Caco-2 (cell line): Measurements from ENCODE around the gene DIS3L2. TPM values are rescaled to one million over a fixed set of nuclear protein-coding genes. Genes with fewer than 3 reads are reported as not detected.

Experiments used
- BruUV-seq: library from RNA; stranded (reverse); fragments of 400-500 nt; replicated peaks from 2 replicates; lab custom pipeline; 2021; lab: Mats Ljungman, UMichigan
- CTCF ChIA-PET: fragments of 300-600 bp; sonication (Branson Sonifier 250); formaldehyde crosslinking; loops from one replicate; lab custom pipeline; 2022; ENCODE audit warnings: antibody characterized with exemption; lab: Charles Lee
- POLR2A ChIA-PET: fragments of 300-600 bp; sonication (Branson Sonifier 250); formaldehyde crosslinking; loops from one replicate; lab custom pipeline; 2022; ENCODE audit warnings: antibody characterized with exemption; lab: Charles Lee
- DNase-seq, 2 experiments: peaks; one replicate each; pipeline versions ENCODE4 v3.0.0 to v3.0.0-alpha.2; 2020 to 2022
- H3K27me3 ChIP-seq: replicated peaks from 2 replicates; pipeline ENCODE4 v1.6.0; 2011; ENCODE audit warnings: low read length; ENCODE audit not compliant: control insufficient read depth, insufficient read depth
- H3K36me3 ChIP-seq: 2 replicates; pipeline ENCODE4 v1.5.1; 2011; ENCODE audit warnings: low read length; ENCODE audit not compliant: control insufficient read depth, insufficient read depth
- H3K4me1 ChIP-seq: fragments of 250-450 bp; sonication (Bioruptor Pico); 2 replicates; pipeline ENCODE4 v1.5.1; 2020; ENCODE audit warnings: mild to moderate bottlenecking
- H3K4me3 ChIP-seq: 2 replicates; pipeline ENCODE4 v1.5.1; 2011; ENCODE audit warnings: low read depth, mild to moderate bottlenecking, control low read depth, low read length
- H3K9me3 ChIP-seq: fragments of 250-450 bp; sonication (Bioruptor Pico); 2 replicates; pipeline ENCODE4 v1.5.1; 2020; ENCODE audit warnings: mild to moderate bottlenecking, moderate library complexity
- H3K27ac Mint-ChIP-seq: one replicate; pipeline ENCODE4 v1.8.0; 2022; ENCODE audit warnings: mixed read lengths; ENCODE audit not compliant: unreplicated experiment
- H3K27me3 Mint-ChIP-seq: one replicate; pipeline ENCODE4 v1.8.0; 2022; ENCODE audit warnings: mixed read lengths; ENCODE audit not compliant: insufficient read depth, unreplicated experiment
- H3K36me3 Mint-ChIP-seq: one replicate; pipeline ENCODE4 v1.8.0; 2022; ENCODE audit warnings: mild to moderate bottlenecking, mixed read lengths; ENCODE audit not compliant: insufficient read depth, unreplicated experiment
- H3K4me1 Mint-ChIP-seq: one replicate; pipeline ENCODE4 v1.8.0; 2022; ENCODE audit warnings: low read depth, mixed read lengths; ENCODE audit not compliant: unreplicated experiment
- H3K4me3 Mint-ChIP-seq: one replicate; pipeline ENCODE4 v1.8.0; 2022; ENCODE audit warnings: mild to moderate bottlenecking, moderate library complexity, mixed read lengths; ENCODE audit not compliant: unreplicated experiment
- H3K9me3 Mint-ChIP-seq: one replicate; pipeline ENCODE4 v1.8.0; 2022; ENCODE audit warnings: mixed read lengths; ENCODE audit not compliant: unreplicated experiment
- CTCF ChIP-seq, 2 experiments: fragments of 200-600 bp in 1 of 2; IDR thresholded peaks; 1 replicate in 1 of 2; 2 replicates in 1 of 2; pipeline versions ENCODE4 v1.5.1 to v1.8.0; 2011 to 2022; ENCODE audit warnings: antibody characterized with exemption in 1 of 2, control low read depth in 1 of 2, inconsistent platforms in 1 of 2, low read depth in 1 of 2, low read length in 1 of 2, mild to moderate bottlenecking in 1 of 2, moderate library complexity in 1 of 2; ENCODE audit not compliant: insufficient read depth in 1 of 2, severe bottlenecking in 1 of 2, unreplicated experiment in 1 of 2
- intact Hi-C: fragments of 100-400 bp; cut with micrococcal nuclease; formaldehyde crosslinking; loops from one replicate; pipeline ENCODE4 v1.10.0; 2022; ENCODE audit not compliant: unreplicated experiment
- total RNA-seq: library from RNA; stranded (reverse); gene quantifications from 2 replicates; pipeline ENCODE4 v1.2.3, GENCODE V29; 2022

The DIS3L2 gene
- total RNA-seq, 1 experiment from 2014 or later, result 15.5 TPM

- H3K9me3 ChIP-seq, result no peaks in the 10 kb centered on the region
- peaks cover 10% of the 10 kb centered on the region for H3K4me1 ChIP-seq
- no peaks in the 10 kb centered on the region for H3K27me3 ChIP-seq
- H3K9me3 Mint-ChIP-seq, result no peaks in the 10 kb centered on the region
- ChIA-PET POLR2A (no interaction called here), CTCF (no interaction called here)
- no peaks in the 10 kb centered on the region for H3K36me3 Mint-ChIP-seq
- H3K36me3 ChIP-seq, result no peaks in the 10 kb centered on the region
- TF ChIP-seq CTCF (IDR thresholded peaks at IDR 0.05; ENCODE audit: insufficient read depth in 1 of 2, low read depth in 1 of 2, low read length in 1 of 2, severe bottlenecking in 1 of 2, unreplicated experiment in 1 of 2), result no peak
- no peak overlapping the region for H3K4me3 ChIP-seq
- intact Hi-C loops, result loop anchor here (5.0 kb wide), 1 partner anchor 67 kb away; no protein-coding TSS in a partner anchor
- no peaks in the 10 kb centered on the region for H3K4me1 Mint-ChIP-seq
- no peak overlapping the region for H3K27ac Mint-ChIP-seq
- no peak for DNase-seq
- no TSS peak for BruUV-seq
- H3K27me3 Mint-ChIP-seq, result no peaks in the 10 kb centered on the region
- no peak overlapping the region for H3K4me3 Mint-ChIP-seq
These were observed 342.7 kb downstream of the DIS3L2 start for GRCh38 chr2:232304236-232304635.

- Histone ChIP-seq H3K36me3 (no peaks in the 10 kb centered on the region), H3K9me3 (no peaks in the 10 kb centered on the region), H3K4me3 (no peak overlapping the region), H3K4me1 (no peaks in the 10 kb centered on the region), H3K27me3 (no peaks in the 10 kb centered on the region)
- Mint-ChIP-seq H3K27me3 (no peaks in the 10 kb centered on the region), H3K36me3 (no peaks in the 10 kb centered on the region), H3K9me3 (no peaks in the 10 kb centered on the region), H3K4me1 (no peaks in the 10 kb centered on the region), H3K27ac (no peak overlapping the region), H3K4me3 (no peak overlapping the region)
- no peak for TF ChIP-seq CTCF (IDR thresholded peaks at IDR 0.05; ENCODE audit: insufficient read depth in 1 of 2, low read depth in 1 of 2, low read length in 1 of 2, severe bottlenecking in 1 of 2, unreplicated experiment in 1 of 2)
- CTCF ChIA-PET, result no interaction called here
- no peak for DNase-seq
- intact Hi-C loops, result no loop called here
- BruUV-seq, result no TSS peak
- POLR2A ChIA-PET, result no interaction called here
These were observed 345.3 kb downstream of the DIS3L2 start for GRCh38 chr2:232306741-232307305.

GRCh38 chr2:232307854-232308253, 346.3 kb downstream of the DIS3L2 start:
- no peaks in the 10 kb centered on the region for H3K9me3 Mint-ChIP-seq
- no peak overlapping the region for H3K4me3 Mint-ChIP-seq
- no peak for DNase-seq
- ChIA-PET CTCF (no interaction called here), POLR2A (no interaction called here)
- intact Hi-C loops, result no loop called here
- no peaks in the 10 kb centered on the region for H3K4me1 ChIP-seq
- H3K27me3 ChIP-seq, result no peaks in the 10 kb centered on the region
- no peak overlapping the region for H3K4me3 ChIP-seq
- H3K9me3 ChIP-seq, result no peaks in the 10 kb centered on the region
- no peak for TF ChIP-seq CTCF (IDR thresholded peaks at IDR 0.05; ENCODE audit: insufficient read depth in 1 of 2, low read depth in 1 of 2, low read length in 1 of 2, severe bottlenecking in 1 of 2, unreplicated experiment in 1 of 2)
- BruUV-seq, result no TSS peak
- H3K27ac Mint-ChIP-seq, result no peak overlapping the region
- no peaks in the 10 kb centered on the region for H3K36me3 Mint-ChIP-seq
- H3K36me3 ChIP-seq, result no peaks in the 10 kb centered on the region
- H3K4me1 Mint-ChIP-seq, result no peaks in the 10 kb centered on the region
- no peaks in the 10 kb centered on the region for H3K27me3 Mint-ChIP-seq
